NCI-H1048 (cell line): ENCODE measurements around the gene EDDM13.
"Not testable (repeated sequence)": the region's sequence is repeated elsewhere in the genome, so short reads cannot be mapped to it uniquely, and the experiment has no call there.

Experiments
- DNase-seq: peaks from one replicate; lab custom pipeline; 2025; lab: John Stamatoyannopoulos, UW

The EDDM13 gene

DNA sequence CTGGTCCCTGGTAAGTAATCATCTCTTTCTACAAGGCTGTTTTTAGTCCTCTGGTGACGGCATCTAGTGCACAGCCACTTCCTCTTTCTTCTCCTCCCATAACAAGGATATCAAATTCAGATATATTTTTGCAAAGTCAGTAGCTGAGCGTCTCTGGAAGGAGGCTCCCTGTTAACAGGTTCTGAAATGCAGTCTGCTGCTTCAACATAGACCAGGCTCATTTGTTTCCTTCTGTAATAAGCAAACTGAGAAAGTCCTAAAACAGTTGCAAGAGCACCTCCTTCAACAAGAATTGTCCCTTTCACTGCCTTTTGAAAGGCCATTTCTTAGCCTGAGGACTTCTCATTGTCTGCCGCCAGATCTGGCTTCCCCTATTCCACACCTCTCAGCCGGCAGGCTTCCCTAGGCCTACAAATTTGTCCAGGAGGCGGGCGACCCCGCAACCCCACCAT, 49.5 kb downstream of the EDDM13 start:
- DNase-seq = no peak

DNA sequence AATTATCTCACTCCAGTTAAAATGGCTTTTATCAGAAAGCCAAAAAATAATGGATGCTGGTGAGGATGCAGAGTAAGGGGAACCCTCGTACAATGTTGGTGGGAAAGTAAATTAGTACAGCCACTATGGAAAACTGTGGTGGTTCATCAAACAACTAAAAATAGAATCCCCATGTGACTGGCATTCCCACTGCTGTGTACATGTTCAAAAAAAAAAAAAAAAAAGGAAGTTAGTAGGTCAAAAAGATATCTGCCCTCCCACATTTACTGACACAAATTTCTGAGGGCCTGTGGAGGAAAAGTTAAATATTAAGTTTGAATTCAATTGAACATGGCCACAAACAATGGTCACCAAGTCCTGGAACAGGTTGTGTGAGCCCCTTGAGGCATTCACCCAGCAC, 51.9 kb downstream of the EDDM13 start:
- no peak for DNase-seq

DNA sequence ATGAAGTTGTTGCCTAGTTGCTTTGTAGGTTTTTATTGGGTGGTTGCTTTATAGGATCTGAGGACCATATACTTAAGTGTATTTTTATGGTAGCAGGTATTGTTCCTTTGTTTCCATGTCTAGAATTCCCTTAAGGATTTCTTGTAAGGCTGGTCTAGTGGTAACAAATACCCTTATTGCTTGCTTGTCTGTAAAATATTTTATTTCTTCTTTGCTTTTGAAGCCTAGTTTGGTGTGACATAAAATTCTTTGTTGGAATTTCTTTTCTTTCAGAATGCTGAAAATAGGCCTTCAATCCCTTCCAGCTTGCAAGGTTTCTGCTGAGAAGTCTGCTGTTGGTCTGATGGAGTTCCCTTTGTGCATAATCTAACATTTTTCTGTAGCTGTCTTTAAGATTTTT, 60.1 kb downstream of the EDDM13 start:
- DNase-seq = no peak

DNA sequence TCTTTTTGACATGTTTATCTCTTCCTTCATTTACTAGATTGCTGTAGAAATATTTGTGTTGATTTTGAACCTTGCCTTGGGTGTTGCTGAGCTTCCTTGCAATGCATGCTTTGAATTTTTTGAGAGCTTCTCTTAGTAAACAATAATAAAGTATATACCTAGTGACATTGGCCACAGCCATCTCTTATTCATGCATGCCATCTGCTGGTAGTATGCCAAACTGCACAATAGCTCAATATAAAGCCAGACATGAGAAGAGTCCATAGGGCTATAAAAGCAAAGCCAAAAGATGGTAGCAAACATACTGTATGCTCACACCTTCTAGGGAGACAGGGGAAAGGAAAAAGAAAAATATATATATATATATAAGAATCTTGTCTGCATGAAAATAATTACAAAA, 61.0 kb downstream of the EDDM13 start:
- DNase-seq = no peak

DNA sequence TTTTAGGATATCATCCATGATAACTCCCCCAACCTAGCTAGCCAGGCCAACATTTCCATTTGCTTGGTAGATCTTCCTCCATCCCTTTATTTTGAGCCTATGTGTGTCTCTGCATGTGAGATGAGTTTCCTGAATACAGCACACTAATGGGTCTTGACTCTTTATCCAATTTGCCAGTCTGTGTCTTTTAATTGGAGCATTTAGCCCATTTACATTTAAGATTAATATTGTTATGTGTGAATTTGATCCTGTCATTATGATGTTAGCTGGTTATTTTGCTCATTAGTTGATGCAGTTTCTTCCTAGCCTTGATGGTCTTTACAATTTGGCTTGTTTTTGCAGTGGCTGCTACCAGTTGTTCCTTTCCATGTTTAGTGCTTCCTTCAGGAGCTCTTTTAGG, 62.8 kb downstream of the EDDM13 start:
- DNase-seq = not testable (repeated sequence)

DNA sequence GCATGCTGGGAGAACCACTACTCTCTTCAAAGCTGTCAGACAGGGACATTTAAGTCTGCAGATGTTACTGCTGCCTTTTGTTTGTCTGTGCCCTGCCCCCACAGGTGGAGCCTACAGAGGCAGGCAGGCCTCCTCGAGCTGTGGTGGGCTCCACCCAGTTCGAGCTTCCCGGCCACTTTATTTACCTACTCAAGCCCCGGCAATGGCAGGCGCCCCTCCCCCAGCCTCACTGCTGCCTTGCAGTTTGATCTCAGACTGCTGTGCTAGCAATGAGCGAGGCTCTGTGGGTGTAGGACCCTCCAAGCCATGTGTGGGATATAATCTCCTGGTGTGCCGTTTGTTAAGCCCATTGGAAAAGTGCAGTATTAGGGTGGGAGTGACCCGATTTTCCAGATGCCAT, 64.5 kb downstream of the EDDM13 start:
- not testable (repeated sequence) for DNase-seq

DNA sequence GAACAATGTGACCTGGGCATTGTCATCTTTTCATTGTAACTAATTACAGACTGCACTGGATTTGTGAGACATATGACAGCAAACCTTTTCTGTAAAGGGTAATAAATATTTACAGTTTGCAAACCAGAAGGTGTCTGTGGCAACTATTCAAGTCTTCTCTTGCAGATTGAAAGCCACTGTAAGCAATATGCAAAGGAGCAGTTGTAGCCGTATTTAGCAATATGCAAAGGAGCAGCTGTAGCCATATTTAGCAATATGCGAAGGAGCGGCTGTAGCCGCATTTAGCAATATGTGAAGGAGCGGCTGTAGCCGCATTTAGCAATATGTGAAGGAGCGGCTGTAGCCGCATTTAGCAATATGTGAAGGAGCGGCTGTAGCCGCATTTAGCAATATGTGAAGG, 66.5 kb downstream of the EDDM13 start:
- DNase-seq = not testable (repeated sequence)

DNA sequence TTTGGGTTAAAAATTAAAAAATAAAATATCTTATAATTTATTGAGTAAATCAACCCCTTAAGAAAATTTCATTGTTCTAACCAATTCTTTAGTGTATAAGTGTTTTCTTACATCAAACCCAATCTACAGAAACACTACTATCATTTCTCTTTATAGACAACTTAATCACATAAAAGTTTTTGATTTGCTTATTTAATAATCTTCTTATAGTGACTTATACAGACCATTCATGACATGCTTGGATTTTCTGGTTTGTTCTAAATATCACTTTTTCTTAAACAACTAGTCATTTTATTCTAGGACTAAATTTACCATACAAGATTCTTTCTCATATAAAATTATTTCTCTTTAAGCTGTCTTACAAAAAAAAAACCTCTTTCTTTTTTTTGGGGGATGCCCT, 69.4 kb downstream of the EDDM13 start:
- DNase-seq = no peak

DNA sequence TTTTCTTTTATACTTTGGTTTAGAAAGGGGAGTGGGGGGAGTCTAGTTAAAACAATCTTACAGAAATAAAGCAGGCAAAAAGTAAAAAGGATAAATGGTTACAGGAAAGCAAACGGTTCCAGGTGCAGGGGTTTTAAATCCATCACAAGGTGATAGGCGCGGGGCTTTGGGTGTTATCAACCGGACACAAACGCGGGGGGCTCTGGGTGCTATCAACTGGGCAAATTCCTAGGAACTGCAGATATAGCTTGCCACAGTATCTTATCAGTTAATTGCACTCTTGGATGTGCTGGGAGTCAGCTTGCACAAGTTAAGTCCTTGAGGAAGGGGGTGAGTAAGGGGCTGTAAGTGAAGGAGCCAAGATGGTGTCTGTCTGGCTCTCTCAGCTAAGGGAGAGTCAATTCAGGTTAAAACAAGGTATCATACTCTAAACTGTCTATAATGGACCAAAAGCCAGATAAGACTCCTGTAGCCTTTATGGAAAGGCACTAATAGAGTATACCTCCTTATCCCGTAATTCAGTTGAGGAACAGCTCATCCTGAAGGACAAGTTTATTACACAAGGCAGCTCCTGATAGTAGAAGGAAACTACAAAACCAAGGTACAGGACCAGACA, 74.7 kb downstream of the EDDM13 start:
- no peak for DNase-seq

DNA sequence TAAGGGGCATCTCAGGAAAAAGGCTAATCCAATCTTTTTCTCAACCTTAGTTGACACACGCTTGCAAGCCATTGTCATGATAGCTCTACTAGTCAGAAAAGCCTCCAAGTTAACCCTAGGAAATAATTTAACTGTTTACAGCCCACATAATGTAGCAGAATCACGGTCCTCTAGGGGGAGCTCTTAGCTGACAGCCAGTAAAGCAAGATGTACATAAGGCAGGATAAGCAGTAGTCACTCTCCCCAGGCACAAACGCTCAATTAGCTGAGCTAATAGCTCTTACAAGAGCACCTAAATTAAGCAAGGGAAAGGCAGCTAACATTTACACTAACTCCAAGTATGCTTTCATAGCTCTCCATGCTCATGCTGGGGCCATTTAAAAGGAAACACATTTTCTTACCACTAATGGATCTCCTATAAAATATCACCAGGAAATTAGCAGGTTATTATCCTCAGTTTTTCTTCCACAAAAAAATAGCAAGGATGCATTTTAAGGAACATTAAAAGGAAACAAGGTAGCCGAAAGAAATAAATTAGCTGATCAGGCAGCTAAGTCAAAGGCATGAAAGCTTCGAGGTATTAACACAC, 75.8 kb downstream of the EDDM13 start:
- no peak for DNase-seq

DNA sequence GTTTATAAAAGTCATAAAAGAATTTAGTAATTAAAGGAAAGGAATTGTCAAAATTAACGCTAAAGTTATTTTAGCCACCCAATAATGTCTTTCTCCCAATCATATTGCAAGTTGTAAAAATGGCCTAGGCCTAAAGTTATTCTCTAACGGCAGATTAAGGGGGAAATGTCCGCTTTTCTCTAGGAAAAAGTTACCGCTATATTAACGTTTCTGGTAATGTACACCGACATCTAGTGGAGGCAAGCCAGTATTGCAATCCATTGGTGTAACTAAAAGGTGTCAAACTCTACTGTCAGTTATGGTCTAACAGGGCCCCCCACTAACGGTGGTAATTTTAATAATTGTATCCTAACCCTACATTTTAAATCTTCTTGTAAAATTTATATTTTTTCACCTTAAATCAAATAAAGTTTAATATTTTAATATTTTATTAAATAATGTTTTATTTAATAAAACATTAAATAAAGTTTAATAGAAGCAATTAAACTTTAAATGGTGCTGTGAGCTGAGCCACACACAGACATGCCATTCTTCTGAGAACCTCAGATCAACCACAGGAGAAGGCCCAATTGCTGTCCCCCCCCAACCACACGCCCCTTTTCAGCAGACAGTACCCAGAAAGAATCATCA, 78.0 kb downstream of the EDDM13 start:
- DNase-seq = no peak

DNA sequence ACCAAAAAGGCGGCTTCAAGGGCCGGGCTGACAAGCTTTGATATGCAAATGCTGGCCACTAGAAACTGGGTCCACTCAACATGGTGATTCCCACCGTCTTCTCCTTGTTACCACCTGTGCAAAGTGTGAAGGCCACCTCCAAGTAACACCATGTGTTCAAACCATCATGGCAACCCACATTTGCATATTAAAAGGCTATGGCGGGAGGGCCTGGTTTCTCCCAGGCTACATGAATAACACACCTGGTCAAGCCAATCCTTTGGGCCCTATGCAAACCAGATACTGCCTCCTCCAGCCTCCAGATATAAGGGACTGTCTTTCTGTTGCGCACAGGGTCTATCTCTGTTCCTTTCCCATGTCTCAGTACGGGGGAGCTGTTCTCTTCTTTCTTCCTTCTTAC, 78.7 kb downstream of the EDDM13 start:
- no peak for DNase-seq

DNA sequence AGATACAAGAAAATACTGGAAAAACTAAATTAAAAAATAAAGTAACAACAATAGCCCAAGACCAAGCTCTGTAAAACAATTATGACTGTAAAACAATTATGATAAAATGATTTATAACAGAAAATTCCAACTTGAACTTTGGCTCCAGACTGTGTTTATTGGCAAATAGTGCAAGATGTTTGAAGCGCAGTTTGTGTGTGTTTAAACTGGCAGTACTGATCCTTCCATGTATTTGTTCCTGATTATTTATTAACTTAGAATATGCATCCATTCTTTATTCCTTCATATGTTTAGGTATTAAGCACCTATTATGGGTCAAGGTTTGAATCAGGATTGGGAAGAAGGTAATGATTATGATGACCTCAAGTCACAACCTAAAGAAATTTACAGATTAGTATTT, 83.0 kb downstream of the EDDM13 start:
- DNase-seq = no peak

DNA sequence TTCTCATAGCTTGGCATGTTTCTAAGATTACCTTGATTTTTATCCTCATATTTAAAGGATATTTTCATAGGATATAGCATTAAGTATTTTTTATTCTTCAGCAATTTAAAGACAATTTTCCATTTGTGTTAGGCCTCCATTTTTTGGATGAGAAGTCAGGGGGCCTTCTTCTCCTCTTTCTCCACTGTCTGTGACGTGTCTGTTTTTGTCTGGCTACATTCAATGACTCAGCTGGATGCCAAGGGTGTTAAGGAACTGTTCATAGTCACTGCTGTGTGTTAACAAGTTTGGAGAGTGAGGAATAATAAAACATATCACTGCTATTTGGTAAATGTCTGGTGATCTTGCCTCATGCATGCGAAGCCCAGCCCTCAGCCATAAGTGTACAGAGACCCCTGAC, 84.4 kb downstream of the EDDM13 start:
- DNase-seq = no peak
